Suprapubic skin (tissue), 4 donors: Measurements from ENCODE around the gene TRIM28. TPM values are rescaled to one million over a fixed set of nuclear protein-coding genes. Genes with fewer than 3 reads are reported as not detected.

Source experiments
- DNase-seq, 2 donors: peaks; one replicate each; pipeline ENCODE4 v3.0.0-alpha.2; 2019; ENCODE audit warnings: low spot score in 2 of 2
- H3K27ac ChIP-seq: fragments of 200-600 bp; sonication (generic); one replicate; pipeline ENCODE4 v1.5.1; 2019
- H3K27me3 ChIP-seq: fragments of 200-600 bp; sonication (generic); one replicate; pipeline ENCODE4 v1.5.1; 2019
- H3K36me3 ChIP-seq: fragments of 200-600 bp; sonication (generic); one replicate; pipeline ENCODE4 v1.5.1; 2019
- H3K4me1 ChIP-seq: fragments of 200-600 bp; sonication (generic); one replicate; pipeline ENCODE4 v1.5.1; 2019
- H3K4me3 ChIP-seq: fragments of 200-600 bp; sonication (generic); one replicate; pipeline ENCODE4 v1.5.1; 2019; ENCODE audit warnings: mild to moderate bottlenecking
- H3K9me3 ChIP-seq: fragments of 200-600 bp; sonication (generic); one replicate; pipeline ENCODE4 v1.5.1; 2019
- EP300 ChIP-seq: sonication (generic); formaldehyde crosslinking; IDR thresholded peaks from one replicate; pipeline ENCODE4 v1.6.1; 2017; ENCODE audit warnings: antibody characterized with exemption
- POLR2A ChIP-seq, 2 donors: fragments of 450-650 bp; IDR thresholded peaks; one replicate each; pipeline ENCODE4 v1.6.1; 2017; ENCODE audit warnings: antibody characterized with exemption in 2 of 2, mild to moderate bottlenecking in 2 of 2, moderate library complexity in 2 of 2
- POLR2AphosphoS5 ChIP-seq, 3 donors: sonication (generic); formaldehyde crosslinking; IDR thresholded peaks; one replicate each; pipeline ENCODE4 v1.6.1; 2017; ENCODE audit warnings: antibody characterized with exemption in 3 of 3
- WGBS: methylation state at CpG from one replicate; pipeline ENCODE4 v1.1.5; 2018; 5-methylcytosine and 5-hydroxymethylcytosine counted together
- total RNA-seq, 4 donors: library from RNA; depleted of rRNA; stranded (reverse); fragments of >200 nt; gene quantifications; one replicate each; pipeline ENCODE4 v1.1.0, GENCODE V29; 2016
- TF ChIP-seq, protein P1 (sequence below), 2 donors: fragments of 200-600 bp in 1 of 2; fragments of 450-650 bp in 1 of 2; sonication (generic) in 1 of 2; IDR thresholded peaks; one replicate each; pipeline ENCODE4 v1.5.1; 2016 to 2019; ENCODE audit warnings: antibody characterized with exemption in 2 of 2, mild to moderate bottlenecking in 1 of 2, moderate library complexity in 1 of 2

Gene TRIM28
- total RNA-seq, 4 donors from 2014 or later, result 334 to 395 (median 360) TPM

DNA sequence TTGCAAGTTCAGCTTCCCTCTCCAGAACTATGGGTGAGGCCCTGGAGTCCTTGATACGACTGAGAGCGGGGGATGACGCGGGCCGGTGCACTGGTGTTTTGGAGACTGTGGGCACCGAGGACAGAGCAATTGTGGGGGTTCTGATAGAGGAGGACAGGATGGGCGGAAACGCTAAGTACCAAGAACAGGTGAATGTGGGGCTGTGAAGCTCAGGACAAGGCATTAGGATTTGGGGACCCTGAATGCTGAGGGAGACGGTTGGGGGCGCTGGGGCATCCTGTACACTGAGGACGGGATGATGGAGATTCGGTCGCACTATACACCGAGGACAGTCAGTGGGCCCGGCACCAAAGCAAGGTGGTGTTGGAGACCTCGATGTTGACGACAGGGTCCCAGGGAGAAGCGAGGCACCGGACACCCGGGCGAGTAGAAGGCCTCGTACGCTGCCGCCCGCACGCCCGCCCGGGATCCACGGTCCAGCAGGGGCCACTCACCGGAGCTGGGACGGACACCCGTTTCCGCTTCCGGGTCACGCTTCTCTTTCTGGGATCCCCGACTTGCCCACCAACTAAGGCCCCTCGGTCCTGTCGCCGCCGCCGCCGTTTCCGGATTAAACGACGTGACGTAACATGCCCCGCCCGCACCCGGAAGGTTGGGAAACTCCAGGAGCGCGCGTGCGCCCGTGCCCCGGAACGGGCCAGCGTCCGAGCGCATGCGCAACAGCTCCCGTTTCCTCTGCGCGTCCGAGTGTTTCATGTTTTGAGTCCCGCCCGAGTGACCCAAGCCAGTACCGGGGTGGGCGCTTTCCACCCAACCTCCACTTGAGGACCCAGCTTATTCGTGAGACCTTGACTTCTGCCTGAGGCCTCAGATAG lies 10.9 kb downstream of the TRIM28 start, which contains the start of gene CHMP2A:
TSS of gene CHMP2A (minus strand) at position 612 of the 875 bp plus-strand sequence. CDS start 893 bp downstream, outside the sequence.
- WGBS, result 1% methylated on average over 36 of the region's 69 CpGs
- no peaks in the 10 kb centered on the region for H3K27me3 ChIP-seq
- H3K36me3 ChIP-seq, result peaks cover 45% of the 10 kb centered on the region
- DNase-seq, result peak; percentile 99 to 100
- no peaks in the 10 kb centered on the region for H3K9me3 ChIP-seq
- H3K4me3 ChIP-seq, result peak within 1 kb of the TSS; percentile 71
- peaks cover 50% of the 10 kb centered on the region for H3K4me1 ChIP-seq
- H3K27ac ChIP-seq, result peak within 1 kb of the TSS; percentile 94
- TF ChIP-seq EP300, result no peak
- TF ChIP-seq, protein P1, sequence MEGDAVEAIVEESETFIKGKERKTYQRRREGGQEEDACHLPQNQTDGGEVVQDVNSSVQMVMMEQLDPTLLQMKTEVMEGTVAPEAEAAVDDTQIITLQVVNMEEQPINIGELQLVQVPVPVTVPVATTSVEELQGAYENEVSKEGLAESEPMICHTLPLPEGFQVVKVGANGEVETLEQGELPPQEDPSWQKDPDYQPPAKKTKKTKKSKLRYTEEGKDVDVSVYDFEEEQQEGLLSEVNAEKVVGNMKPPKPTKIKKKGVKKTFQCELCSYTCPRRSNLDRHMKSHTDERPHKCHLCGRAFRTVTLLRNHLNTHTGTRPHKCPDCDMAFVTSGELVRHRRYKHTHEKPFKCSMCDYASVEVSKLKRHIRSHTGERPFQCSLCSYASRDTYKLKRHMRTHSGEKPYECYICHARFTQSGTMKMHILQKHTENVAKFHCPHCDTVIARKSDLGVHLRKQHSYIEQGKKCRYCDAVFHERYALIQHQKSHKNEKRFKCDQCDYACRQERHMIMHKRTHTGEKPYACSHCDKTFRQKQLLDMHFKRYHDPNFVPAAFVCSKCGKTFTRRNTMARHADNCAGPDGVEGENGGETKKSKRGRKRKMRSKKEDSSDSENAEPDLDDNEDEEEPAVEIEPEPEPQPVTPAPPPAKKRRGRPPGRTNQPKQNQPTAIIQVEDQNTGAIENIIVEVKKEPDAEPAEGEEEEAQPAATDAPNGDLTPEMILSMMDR (IDR thresholded peaks at IDR 0.05), result no peak
- TF ChIP-seq POLR2AphosphoS5 (IDR thresholded peaks at IDR 0.05), result peak; percentile 28 to 95 (median 35)
- TF ChIP-seq POLR2A (IDR thresholded peaks at IDR 0.05), result peak; percentile 37 to 60

DNA sequence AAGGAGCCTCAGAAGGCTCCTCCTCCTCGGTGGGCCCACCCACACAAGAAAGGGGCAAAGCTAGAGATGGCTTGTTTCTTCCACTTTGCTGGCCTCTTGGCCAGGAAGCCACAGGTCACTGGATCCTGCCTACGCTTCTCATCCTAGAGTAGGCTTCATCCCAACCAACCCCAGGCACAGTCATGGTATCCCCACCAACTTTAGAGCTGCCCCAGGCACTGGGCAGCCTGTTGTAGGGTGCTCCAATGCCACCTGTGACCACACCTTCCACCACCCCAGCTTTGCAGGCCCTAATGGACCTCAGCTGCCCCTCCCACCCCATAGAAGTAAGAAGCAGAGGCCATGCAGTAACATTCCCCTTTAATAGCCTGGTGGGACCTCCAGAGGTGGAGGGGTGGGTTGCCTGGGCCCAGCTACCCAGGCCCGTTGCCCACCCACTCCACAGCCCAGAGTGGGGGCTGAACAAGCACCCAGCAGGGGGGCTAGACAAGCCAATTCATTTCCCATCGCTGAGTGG lies 11.6 kb downstream of the TRIM28 start:
- peak overlapping the region; percentile 94 for H3K27ac ChIP-seq
- H3K36me3 ChIP-seq, result peaks cover 38% of the 10 kb centered on the region
- H3K4me3 ChIP-seq, result peak overlapping the region; percentile 71
- peak in 1 of 2 donors; percentile 67 for DNase-seq
- no peaks in the 10 kb centered on the region for H3K9me3 ChIP-seq
- no peak for TF ChIP-seq POLR2A (IDR thresholded peaks at IDR 0.05)
- TF ChIP-seq EP300, result no peak
- TF ChIP-seq, protein P1 (IDR thresholded peaks at IDR 0.05), result no peak
- no peak for TF ChIP-seq POLR2AphosphoS5 (IDR thresholded peaks at IDR 0.05)
- WGBS, result 80% methylated on average over 2 of the region's 4 CpGs
- peaks cover 57% of the 10 kb centered on the region for H3K4me1 ChIP-seq
- no peaks in the 10 kb centered on the region for H3K27me3 ChIP-seq

DNA sequence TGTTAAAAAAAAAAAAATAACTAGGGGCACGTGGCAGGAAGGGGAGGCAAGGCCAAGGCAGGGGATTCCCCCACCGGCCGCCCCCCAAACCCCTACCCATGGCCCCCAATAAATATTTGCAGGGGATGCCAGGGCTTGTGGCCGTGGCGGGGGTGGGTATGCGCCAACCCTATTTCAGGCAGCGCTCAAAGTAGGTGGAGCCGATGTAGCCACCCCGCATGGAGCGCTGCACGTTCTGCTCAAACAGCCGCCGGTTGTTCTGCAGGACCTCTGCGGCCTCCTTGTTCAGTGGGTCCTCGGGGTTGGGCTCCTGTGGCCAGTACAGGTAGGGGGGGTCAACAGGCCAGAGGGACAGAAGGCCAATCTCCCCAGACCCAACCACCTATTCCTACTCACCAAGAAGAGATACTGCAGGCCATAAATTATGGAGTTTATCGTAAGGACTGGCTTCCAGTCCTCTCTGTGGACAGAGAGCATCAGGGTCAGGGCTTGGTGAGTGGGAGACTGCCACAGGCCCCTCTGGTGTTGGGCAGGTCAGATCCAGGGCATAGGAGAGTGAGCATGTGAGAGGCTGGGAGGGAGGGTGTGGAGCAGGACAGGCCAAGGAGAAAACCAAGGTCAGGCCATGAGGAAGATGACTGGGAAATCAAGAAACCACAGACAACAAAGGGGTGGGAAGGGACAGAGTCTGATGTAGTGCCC lies 12.2 kb downstream of the TRIM28 start:
- Histone ChIP-seq H3K27ac (no peak overlapping the region), H3K9me3 (no peaks in the 10 kb centered on the region), H3K36me3 (peaks cover 32% of the 10 kb centered on the region), H3K4me1 (peaks cover 60% of the 10 kb centered on the region), H3K27me3 (no peaks in the 10 kb centered on the region), H3K4me3 (peak overlapping the region; percentile 71)
- WGBS, result 79% methylated on average over 13 of the region's 16 CpGs
- DNase-seq, result peak in 1 of 2 donors; percentile 70
- no peak for TF ChIP-seq POLR2A (IDR thresholded peaks at IDR 0.05)
- TF ChIP-seq, protein P1 (IDR thresholded peaks at IDR 0.05), result no peak
- no peak for TF ChIP-seq EP300
- TF ChIP-seq POLR2AphosphoS5 (IDR thresholded peaks at IDR 0.05), result no peak

DNA sequence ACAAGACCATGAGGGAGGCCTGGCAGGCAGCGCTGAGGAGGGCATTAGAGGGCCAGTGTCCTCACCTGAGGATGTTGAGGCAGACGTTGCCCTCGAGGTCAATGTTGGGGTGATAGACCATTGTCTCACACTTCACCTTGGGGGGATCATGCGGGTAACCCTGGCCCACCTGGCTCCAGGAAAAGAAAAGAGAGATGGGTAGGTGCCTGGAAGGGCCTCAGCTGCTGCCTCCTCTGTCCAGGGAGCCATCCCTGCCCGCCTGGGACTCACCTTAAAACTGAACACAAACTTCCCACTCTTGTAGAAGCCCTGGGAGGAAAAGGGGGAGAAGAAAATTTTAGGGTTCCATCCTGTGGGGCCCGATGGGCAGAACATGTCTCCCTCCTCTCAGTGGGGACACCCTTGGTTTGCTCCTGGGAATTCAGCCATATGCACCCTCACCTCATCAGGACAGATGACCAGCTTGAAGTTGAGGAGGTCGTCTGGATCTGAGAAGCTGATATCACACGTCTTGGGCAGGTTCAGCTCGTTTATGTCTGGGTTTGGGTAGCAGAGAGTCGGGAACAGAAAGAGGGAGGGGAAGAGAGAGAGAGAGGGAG lies 12.9 kb downstream of the TRIM28 start:
- no peaks in the 10 kb centered on the region for H3K27me3 ChIP-seq
- peak overlapping the region; percentile 87 for H3K4me3 ChIP-seq
- H3K4me1 ChIP-seq, result peaks cover 65% of the 10 kb centered on the region
- H3K9me3 ChIP-seq, result no peaks in the 10 kb centered on the region
- peak overlapping the region; percentile 99 for H3K27ac ChIP-seq
- peaks cover 26% of the 10 kb centered on the region for H3K36me3 ChIP-seq
- DNase-seq, result peak in 1 of 2 donors; percentile 62
- 55% methylated on average over 9 of the region's 10 CpGs for WGBS
- TF ChIP-seq, protein P1 (IDR thresholded peaks at IDR 0.05), result no peak
- no peak for TF ChIP-seq POLR2A (IDR thresholded peaks at IDR 0.05)
- TF ChIP-seq EP300, result no peak
- no peak for TF ChIP-seq POLR2AphosphoS5 (IDR thresholded peaks at IDR 0.05)
